ENCODE results near the gene OVCH1. TPM values are rescaled to one million over a fixed set of nuclear protein-coding genes. Genes with fewer than 3 reads are reported as not detected.
A peak's percentile ranks its signal among the peaks of the same experiment; 100 is the strongest.

The OVCH1 gene
- total and polyA plus RNA-seq, 9 of the 15 experiments (the other 6 are each of a cell fraction or from before 2014, with no cell fraction given): not detected

DNA sequence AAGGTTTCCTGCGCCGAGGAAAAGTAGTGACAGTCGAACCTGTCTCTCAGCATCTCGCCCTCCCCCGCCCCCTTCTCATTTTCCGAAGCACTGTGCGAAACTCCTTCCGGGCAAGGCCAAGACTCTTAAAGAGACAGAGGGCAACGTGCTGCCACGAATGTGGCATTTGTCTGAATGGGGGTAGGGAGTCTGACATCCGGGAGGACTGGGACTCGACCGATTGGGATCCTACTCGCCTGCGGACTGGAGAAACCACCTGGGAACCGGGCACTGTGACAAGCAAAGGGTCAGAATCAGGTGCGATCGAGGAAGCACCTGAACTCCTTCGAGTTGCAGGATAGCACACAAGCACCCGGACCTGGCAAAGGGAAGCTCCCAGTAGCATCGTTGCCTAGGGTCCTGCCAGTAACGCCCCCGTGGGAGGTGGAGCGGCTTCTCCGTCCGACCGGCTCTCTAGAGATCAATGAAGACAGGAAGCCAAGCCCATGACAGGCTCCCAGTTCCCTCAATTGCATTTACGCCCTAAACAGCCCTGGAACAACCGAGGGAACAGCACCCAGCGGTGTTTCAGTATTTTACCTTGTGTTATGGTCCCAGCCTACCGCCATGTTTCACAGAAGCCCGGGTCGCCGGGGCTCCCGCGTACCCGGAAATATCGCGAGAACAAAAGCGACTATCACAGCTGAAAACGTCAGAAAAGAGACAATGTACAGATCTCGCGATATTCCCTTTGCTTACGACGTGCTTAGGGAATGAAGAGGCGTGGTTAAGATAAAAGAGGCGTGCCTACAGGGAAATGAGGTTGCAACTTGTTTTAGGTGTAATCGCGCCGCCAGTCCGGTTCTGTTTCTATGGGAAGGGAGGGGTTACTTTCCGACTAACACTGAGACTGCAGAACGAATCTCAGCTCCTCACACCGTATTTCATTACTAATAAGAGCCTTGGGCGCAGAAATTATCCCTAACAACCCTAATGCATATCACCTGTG is 116.7 kb downstream of the OVCH1 start, which contains the start of gene ERGIC2 (continued):
- TF ChIP-seq CEBPG (CRISPR knock-in tag; IDR thresholded peaks at IDR 0.05) (no peak), CEBPG (tag; conservative IDR thresholded peaks at IDR 0.05 in 1 of 2, IDR thresholded peaks at IDR 0.05 in 1 of 2) (0 out of 4 replicates have a peak, but pooled peaks of 1 of the 2 experiments have one; percentile 20), CAMTA2 (CRISPR knock-in tag; conservative IDR thresholded peaks at IDR 0.05) (no peak), ZNF253 (CRISPR knock-in tag; conservative IDR thresholded peaks at IDR 0.05) (no peak), MTA3 (IDR thresholded peaks at IDR 0.05; ENCODE audit: borderline replicate concordance) (0 out of 2 replicates have a peak, but pooled peaks have one; percentile 52), SNIP1 (IDR thresholded peaks at IDR 0.05; ENCODE audit: low read depth) (no peak), POLR2A (conservative IDR thresholded peaks at IDR 0.05) (peak; percentile 90), ID3 (CRISPR knock-in tag; IDR thresholded peaks at IDR 0.05) (no peak), ID3 (tag; IDR thresholded peaks at IDR 0.05) (no peak; the same call in 1 of the 2 replicates), STAT6 (CRISPR knock-in tag; IDR thresholded peaks at IDR 0.05) (no peak; the same call in 1 of the 2 replicates), SAP30 (IDR thresholded peaks at IDR 0.05; ENCODE audit: borderline replicate concordance, insufficient read depth, low read depth, low read length, poor library complexity, severe bottlenecking) (peak; percentile 76)
- TF ChIP-seq, protein P1, sequence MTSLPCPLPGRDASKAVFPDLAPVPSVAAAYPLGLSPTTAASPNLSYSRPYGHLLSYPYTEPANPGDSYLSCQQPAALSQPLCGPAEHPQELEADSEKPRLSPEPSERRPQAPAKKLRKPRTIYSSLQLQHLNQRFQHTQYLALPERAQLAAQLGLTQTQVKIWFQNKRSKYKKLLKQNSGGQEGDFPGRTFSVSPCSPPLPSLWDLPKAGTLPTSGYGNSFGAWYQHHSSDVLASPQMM (CRISPR knock-in tag; IDR thresholded peaks at IDR 0.05): no peak
- TF ChIP-seq, protein P2, sequence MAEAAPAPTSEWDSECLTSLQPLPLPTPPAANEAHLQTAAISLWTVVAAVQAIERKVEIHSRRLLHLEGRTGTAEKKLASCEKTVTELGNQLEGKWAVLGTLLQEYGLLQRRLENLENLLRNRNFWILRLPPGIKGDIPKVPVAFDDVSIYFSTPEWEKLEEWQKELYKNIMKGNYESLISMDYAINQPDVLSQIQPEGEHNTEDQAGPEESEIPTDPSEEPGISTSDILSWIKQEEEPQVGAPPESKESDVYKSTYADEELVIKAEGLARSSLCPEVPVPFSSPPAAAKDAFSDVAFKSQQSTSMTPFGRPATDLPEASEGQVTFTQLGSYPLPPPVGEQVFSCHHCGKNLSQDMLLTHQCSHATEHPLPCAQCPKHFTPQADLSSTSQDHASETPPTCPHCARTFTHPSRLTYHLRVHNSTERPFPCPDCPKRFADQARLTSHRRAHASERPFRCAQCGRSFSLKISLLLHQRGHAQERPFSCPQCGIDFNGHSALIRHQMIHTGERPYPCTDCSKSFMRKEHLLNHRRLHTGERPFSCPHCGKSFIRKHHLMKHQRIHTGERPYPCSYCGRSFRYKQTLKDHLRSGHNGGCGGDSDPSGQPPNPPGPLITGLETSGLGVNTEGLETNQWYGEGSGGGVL (CRISPR knock-in tag; IDR thresholded peaks at IDR 0.05): no peak
- TF ChIP-seq, protein P3, sequence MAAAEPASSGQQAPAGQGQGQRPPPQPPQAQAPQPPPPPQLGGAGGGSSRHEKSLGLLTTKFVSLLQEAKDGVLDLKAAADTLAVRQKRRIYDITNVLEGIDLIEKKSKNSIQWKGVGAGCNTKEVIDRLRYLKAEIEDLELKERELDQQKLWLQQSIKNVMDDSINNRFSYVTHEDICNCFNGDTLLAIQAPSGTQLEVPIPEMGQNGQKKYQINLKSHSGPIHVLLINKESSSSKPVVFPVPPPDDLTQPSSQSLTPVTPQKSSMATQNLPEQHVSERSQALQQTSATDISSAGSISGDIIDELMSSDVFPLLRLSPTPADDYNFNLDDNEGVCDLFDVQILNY (CRISPR knock-in tag; IDR thresholded peaks at IDR 0.05): no peak
- TF ChIP-seq, protein P4, sequence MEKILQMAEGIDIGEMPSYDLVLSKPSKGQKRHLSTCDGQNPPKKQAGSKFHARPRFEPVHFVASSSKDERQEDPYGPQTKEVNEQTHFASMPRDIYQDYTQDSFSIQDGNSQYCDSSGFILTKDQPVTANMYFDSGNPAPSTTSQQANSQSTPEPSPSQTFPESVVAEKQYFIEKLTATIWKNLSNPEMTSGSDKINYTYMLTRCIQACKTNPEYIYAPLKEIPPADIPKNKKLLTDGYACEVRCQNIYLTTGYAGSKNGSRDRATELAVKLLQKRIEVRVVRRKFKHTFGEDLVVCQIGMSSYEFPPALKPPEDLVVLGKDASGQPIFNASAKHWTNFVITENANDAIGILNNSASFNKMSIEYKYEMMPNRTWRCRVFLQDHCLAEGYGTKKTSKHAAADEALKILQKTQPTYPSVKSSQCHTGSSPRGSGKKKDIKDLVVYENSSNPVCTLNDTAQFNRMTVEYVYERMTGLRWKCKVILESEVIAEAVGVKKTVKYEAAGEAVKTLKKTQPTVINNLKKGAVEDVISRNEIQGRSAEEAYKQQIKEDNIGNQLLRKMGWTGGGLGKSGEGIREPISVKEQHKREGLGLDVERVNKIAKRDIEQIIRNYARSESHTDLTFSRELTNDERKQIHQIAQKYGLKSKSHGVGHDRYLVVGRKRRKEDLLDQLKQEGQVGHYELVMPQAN (IDR thresholded peaks at IDR 0.05; ENCODE audit: borderline replicate concordance): peak; percentile 79

Data from K562 (cell line).